HepG2 (cell line): Measurements from ENCODE around the gene WNT5B.

Experiments
- SMC3 ChIP-seq: IDR thresholded peaks from 2 replicates; pipeline ENCODE4 v1.6.1; 2011; ENCODE audit warnings: low read length, improper control_type of control experiment
- ZFP36 ChIP-seq: fragments of 150-350 bp; IDR thresholded peaks from 2 replicates; pipeline ENCODE4 v1.6.1; 2018; ENCODE audit warnings: borderline replicate concordance, low read length, low read depth; ENCODE audit not compliant: partially characterized antibody
- TF ChIP-seq, protein P1 (sequence below): sonication (generic); formaldehyde crosslinking; IDR thresholded peaks from 2 replicates; pipeline ENCODE4 v1.8.1; 2023; ENCODE audit warnings: mild to moderate bottlenecking, inconsistent platforms, moderate library complexity, missing genetic modification reagents, borderline replicate concordance
- TF ChIP-seq, protein P2 (sequence below): sonication (generic); formaldehyde crosslinking; IDR thresholded peaks from 2 replicates; pipeline ENCODE4 v1.4.0; 2020; ENCODE audit warnings: missing genetic modification reagents

DNA sequence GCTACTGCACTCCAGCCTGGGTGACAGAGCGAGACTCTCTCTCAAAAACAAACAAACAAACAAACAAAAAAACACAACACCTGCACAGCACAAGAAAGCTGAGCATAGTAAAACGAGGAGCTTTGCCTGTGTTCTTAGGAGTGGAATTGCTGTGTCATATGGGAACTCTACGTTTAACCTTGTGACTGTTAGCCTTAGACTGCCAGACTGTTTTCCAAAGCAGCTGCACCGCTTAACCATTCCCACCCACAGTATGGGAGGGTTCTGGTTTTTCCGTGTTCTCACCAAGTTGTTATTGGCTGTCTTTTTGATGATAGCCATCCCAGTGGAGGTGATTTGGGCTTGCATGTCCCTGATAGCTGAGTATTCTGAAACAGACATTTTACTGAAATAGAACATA lies 9.2 kb downstream of the WNT5B start:
- TF ChIP-seq, protein P1, sequence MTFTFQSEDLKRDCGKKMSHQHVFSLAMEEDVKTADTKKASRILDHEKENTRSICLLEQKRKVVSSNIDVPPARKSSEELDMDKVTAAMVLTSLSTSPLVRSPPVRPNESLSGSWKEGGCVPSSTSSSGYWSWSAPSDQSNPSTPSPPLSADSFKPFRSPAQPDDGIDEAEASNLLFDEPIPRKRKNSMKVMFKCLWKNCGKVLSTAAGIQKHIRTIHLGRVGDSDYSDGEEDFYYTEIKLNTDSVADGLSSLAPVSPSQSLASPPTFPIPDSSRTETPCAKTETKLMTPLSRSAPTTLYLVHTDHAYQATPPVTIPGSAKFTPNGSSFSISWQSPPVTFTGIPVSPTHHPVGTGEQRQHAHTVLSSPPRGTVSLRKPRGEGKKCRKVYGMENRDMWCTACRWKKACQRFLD: no peak
- TF ChIP-seq ZFP36: no peak
- TF ChIP-seq, protein P2, sequence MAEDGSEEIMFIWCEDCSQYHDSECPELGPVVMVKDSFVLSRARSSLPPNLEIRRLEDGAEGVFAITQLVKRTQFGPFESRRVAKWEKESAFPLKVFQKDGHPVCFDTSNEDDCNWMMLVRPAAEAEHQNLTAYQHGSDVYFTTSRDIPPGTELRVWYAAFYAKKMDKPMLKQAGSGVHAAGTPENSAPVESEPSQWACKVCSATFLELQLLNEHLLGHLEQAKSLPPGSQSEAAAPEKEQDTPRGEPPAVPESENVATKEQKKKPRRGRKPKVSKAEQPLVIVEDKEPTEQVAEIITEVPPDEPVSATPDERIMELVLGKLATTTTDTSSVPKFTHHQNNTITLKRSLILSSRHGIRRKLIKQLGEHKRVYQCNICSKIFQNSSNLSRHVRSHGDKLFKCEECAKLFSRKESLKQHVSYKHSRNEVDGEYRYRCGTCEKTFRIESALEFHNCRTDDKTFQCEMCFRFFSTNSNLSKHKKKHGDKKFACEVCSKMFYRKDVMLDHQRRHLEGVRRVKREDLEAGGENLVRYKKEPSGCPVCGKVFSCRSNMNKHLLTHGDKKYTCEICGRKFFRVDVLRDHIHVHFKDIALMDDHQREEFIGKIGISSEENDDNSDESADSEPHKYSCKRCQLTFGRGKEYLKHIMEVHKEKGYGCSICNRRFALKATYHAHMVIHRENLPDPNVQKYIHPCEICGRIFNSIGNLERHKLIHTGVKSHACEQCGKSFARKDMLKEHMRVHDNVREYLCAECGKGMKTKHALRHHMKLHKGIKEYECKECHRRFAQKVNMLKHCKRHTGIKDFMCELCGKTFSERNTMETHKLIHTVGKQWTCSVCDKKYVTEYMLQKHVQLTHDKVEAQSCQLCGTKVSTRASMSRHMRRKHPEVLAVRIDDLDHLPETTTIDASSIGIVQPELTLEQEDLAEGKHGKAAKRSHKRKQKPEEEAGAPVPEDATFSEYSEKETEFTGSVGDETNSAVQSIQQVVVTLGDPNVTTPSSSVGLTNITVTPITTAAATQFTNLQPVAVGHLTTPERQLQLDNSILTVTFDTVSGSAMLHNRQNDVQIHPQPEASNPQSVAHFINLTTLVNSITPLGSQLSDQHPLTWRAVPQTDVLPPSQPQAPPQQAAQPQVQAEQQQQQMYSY: no peak
- no peak for TF ChIP-seq SMC3
